NB4 (cell line): ENCODE measurements around the gene SMAD2.
A peak's percentile ranks its signal among the peaks of the same experiment; 100 is the strongest.

Experiments used
- DNase-seq: peaks from one replicate; pipeline ENCODE4 v3.0.0; 2010; ENCODE audit warnings: low read depth
- H3K4me3 ChIP-seq: one replicate; pipeline ENCODE4 v1.5.1; 2011; ENCODE audit warnings: mild to moderate bottlenecking, low read depth, low read length, moderate library complexity
- CTCF ChIP-seq: IDR thresholded peaks from one replicate; pipeline ENCODE4 v1.5.1; 2012; ENCODE audit warnings: low read depth, low read length
- MAX ChIP-seq: IDR thresholded peaks from 2 replicates; pipeline ENCODE4 v1.6.1; 2011; ENCODE audit warnings: low read depth, low read length
- MYC ChIP-seq: IDR thresholded peaks from 2 replicates; pipeline ENCODE4 v1.6.1; 2011; ENCODE audit warnings: low read depth, low read length
- POLR2A ChIP-seq: IDR thresholded peaks from 2 replicates; pipeline ENCODE4 v1.6.1; 2011; ENCODE audit warnings: mild to moderate bottlenecking; ENCODE audit not compliant: insufficient read length; ENCODE audit errors: extremely low read depth

The SMAD2 gene

DNA sequence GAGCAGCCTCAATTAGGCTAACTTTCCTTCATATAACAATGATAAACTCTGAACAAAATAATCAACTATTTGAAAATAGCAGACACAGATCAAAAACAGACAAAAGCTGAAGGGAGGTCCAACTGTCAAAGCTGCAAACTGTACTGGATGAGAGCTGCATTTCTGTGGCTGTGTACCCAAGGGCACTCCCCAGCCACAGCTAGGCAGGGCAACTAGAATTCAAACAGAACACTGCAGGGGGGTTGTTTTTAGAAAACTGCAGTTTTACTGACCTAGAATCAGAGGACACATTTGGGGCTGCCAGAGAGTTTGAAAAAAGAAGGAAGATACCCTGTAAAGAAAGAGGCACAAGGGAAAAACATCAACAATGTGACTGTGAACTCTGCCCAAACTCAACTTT lies 56.8 kb downstream of the SMAD2 start:
- TF ChIP-seq MAX: no peak
- TF ChIP-seq POLR2A: no peak
- TF ChIP-seq CTCF: no peak
- TF ChIP-seq MYC: no peak
- no peak for DNase-seq
- no peak overlapping the region for H3K4me3 ChIP-seq

DNA sequence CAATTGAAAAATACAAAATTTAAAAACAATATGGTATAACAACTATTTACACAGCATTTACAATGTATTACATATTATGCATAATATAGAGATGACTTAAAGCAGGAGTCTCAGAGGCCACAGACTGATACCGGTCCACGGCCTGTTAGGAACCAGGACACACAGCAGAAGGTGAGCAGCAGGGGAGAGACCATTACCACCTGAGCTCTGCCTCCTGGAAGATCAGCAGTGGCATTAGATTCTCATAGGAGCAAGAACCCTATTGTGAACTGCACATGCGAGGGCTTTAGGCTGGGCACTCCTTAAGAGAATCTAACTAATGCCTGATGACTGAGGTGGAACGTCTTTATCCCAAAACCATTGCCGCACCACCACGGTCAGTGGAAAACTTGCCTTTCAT lies 58.0 kb downstream of the SMAD2 start:
- no peak for TF ChIP-seq MYC
- no peak for TF ChIP-seq POLR2A
- TF ChIP-seq CTCF: no peak
- no peak for TF ChIP-seq MAX
- H3K4me3 ChIP-seq: no peak overlapping the region

DNA sequence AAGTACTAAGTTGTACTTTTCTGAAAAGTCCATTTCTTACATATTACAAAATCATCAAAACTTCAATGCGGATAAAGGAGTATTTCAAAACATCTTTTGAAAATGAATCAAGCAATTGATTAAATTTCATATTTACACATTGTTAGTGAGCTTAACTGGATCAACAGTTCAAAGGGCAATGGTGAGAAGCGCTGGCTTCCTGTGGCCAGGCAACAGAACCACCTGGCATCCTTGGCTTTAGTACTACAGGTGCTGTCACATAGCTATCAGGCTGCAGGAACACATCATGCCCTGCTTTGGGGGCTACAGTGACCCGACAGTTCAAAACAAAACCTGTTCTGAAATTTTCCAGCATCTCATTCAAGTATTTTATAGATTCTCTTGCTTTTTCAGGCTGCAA lies 59.2 kb downstream of the SMAD2 start:
- H3K4me3 ChIP-seq: no peak overlapping the region
- DNase-seq: no peak
- no peak for TF ChIP-seq MAX
- TF ChIP-seq CTCF: no peak
- no peak for TF ChIP-seq MYC
- TF ChIP-seq POLR2A: no peak

More for the DNA sequence above, 58.0 kb downstream of the SMAD2 start:
- DNase-seq: no peak

GRCh38 chr18:47870605-47871004 lies 59.9 kb downstream of the SMAD2 start:
- DNase-seq: peak; percentile 10
- TF ChIP-seq MAX (no peak), CTCF (no peak), POLR2A (no peak), MYC (no peak)
- H3K4me3 ChIP-seq: no peak overlapping the region

- no peak overlapping the region for H3K4me3 ChIP-seq
- no peak for TF ChIP-seq CTCF
- no peak for TF ChIP-seq POLR2A
- no peak for TF ChIP-seq MAX
- no peak for TF ChIP-seq MYC
- DNase-seq: no peak
Measured at GRCh38 chr18:47868744-47869143, 61.7 kb downstream of the SMAD2 start.

DNA sequence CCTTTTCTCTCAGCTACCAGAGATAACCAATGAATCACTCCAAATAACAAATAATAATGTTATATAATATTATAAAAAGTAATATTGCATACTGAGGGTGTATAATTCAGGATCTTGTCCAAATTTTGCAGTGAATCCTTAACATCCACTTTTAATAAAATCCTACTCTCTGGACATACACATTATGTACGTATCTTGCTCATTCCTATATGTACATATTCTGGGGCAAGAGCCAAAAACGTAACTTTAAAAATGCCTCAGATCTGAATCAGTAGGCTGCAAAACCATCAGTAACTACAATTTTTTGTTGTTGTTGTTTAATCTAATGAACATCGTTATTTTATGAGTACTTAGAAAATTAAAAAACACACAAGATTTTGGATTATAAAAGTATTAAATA lies 65.3 kb downstream of the SMAD2 start:
- TF ChIP-seq MAX: no peak
- no peak for TF ChIP-seq POLR2A
- no peak for TF ChIP-seq CTCF
- TF ChIP-seq MYC: no peak
- no peak for DNase-seq
- H3K4me3 ChIP-seq: no peak overlapping the region
